Activated CD8-positive, alpha-beta memory T cell treated with anti-CD3 and anti-CD28 coated beads, Interleukin-2, amount 50 U/mL, for 1 hour (primary cell): Measurements from ENCODE around the gene NFATC2IP.
"Not testable (repeated sequence)": the region's sequence is repeated elsewhere in the genome, so short reads cannot be mapped to it uniquely, and the experiment has no call there.

Experiments used
- DNase-seq: peaks from one replicate; pipeline ENCODE4 v3.0.0-alpha.2; 2020; ENCODE audit errors: extremely low read depth

Gene NFATC2IP

GRCh38 chr16:28974007-28974436, 23.3 kb downstream of the NFATC2IP start:
- no peak for DNase-seq

- peak; percentile 79 for DNase-seq
These were observed 23.9 kb downstream of the NFATC2IP start, which contains the start of gene SPNS1 for GRCh38 chr16:28974437-28975157. TSS of gene SPNS1 (plus strand) at chr16:28974778. CDS start at chr16:28975152, 374 bp downstream.

- DNase-seq: no peak
These were observed 24.4 kb downstream of the NFATC2IP start for GRCh38 chr16:28975158-28975599.

- DNase-seq: no peak
These were observed 27.2 kb downstream of the NFATC2IP start for GRCh38 chr16:28977703-28978662.

GRCh38 chr16:28980330-28980729, 29.6 kb downstream of the NFATC2IP start:
- not testable (repeated sequence) for DNase-seq

GRCh38 chr16:28980929-28981328, 30.2 kb downstream of the NFATC2IP start:
- DNase-seq: no peak

- no peak for DNase-seq
These were observed 30.8 kb downstream of the NFATC2IP start for GRCh38 chr16:28981517-28981916.

- DNase-seq: no peak
These were observed 31.7 kb downstream of the NFATC2IP start for GRCh38 chr16:28982418-28982817.

- DNase-seq: no peak
These were observed 32.2 kb downstream of the NFATC2IP start for GRCh38 chr16:28982949-28983348.

GRCh38 chr16:28983644-28984043, 32.9 kb downstream of the NFATC2IP start:
- DNase-seq: no peak

GRCh38 chr16:28984091-28984490, 33.4 kb downstream of the NFATC2IP start:
- no peak for DNase-seq

- peak; percentile 47 for DNase-seq
These were observed 33.9 kb downstream of the NFATC2IP start, which contains the start of gene LAT for GRCh38 chr16:28984619-28985135. TSS of gene LAT (plus strand) at chr16:28985052. CDS start at chr16:28985418, 366 bp downstream.

- no peak for DNase-seq
These were observed 34.7 kb downstream of the NFATC2IP start for GRCh38 chr16:28985211-28986041.

- DNase-seq: no peak
These were observed 35.3 kb downstream of the NFATC2IP start for GRCh38 chr16:28986046-28986445.

GRCh38 chr16:28986492-28986891, 35.8 kb downstream of the NFATC2IP start:
- DNase-seq: no peak

- DNase-seq: no peak
These were observed 36.6 kb downstream of the NFATC2IP start for GRCh38 chr16:28987170-28987853.

- DNase-seq: no peak
These were observed 38.6 kb downstream of the NFATC2IP start for GRCh38 chr16:28989363-28989762.

GRCh38 chr16:28990375-28991040, 39.8 kb downstream of the NFATC2IP start:
- peak; percentile 48 for DNase-seq

GRCh38 chr16:28991687-28992086, 41.0 kb downstream of the NFATC2IP start:
- DNase-seq: no peak

GRCh38 chr16:28992496-28992895, 41.8 kb downstream of the NFATC2IP start:
- no peak for DNase-seq
